GM12892 (cell line): ENCODE data around the gene PTX4.
"Not testable (repeated sequence)": the region's sequence is repeated elsewhere in the genome, so short reads cannot be mapped to it uniquely, and the experiment has no call there.

Source experiments
- DNase-seq: peaks from one replicate; pipeline ENCODE4 v3.0.0; 2011; ENCODE audit not compliant: insufficient read length
- FAIRE-seq: peaks from 2 replicates; lab custom pipeline; 2011; peaks lifted over from hg19 to GRCh38; lab: Jason Lieb, UNC
- POLR2A ChIP-seq: IDR thresholded peaks from 2 replicates; pipeline ENCODE4 v1.6.1; 2011; ENCODE audit warnings: low read depth, low read length, control low read depth
- POLR2AphosphoS5 ChIP-seq: IDR thresholded peaks from 2 replicates; pipeline ENCODE4 v1.6.1; 2011; ENCODE audit warnings: low read depth, low read length, control low read depth
- TAF1 ChIP-seq: IDR thresholded peaks from 2 replicates; pipeline ENCODE4 v1.6.1; 2011; ENCODE audit warnings: low read depth, mild to moderate bottlenecking, control low read depth, low read length, borderline replicate concordance

PTX4 gene

DNA sequence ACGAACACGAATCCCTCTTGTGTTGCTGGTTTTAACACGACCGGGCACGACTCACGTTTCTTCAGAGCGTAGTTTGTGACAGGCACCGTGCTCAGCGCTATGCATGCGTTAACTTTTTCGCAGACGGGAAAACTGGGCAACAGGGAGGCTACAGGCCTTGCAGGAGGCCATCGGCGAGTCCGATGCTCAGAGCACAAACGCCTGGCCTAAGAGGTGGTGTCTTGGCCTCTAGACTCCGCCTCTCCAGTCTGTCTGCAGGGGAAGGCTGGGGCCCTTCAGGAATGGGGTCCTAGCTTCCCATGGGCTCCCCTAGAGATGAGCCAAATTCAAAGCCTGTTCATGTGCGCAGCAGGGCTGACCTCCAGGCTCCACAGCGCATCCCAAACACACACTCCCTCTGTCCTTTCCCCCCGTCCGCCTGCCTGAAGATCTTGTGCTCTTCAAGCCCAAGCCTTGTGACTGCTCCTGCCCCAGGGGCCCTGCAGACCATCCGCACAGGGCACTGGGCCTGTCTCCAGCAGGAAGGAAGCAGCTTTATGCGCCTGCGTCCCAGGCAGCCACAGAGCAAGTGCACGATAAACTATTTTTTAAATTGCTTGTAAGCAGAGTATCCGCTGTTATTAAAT is 17.1 kb downstream of the PTX4 start:
- TF ChIP-seq POLR2A (no peak), TAF1 (no peak)
- FAIRE-seq (no peak), DNase-seq (no peak)

- FAIRE-seq (no peak), DNase-seq (no peak)
- no peak for TF ChIP-seq POLR2AphosphoS5
- TF ChIP-seq TAF1, result no peak
- TF ChIP-seq POLR2A, result no peak
Measured at GRCh38 chr16:1470481-1471251, 18.1 kb downstream of the PTX4 start.

GRCh38 chr16:1469693-1470201 is 19.0 kb downstream of the PTX4 start:
- DNase-seq (no peak), FAIRE-seq (no peak)
- TF ChIP-seq TAF1 (no peak), POLR2A (no peak), POLR2AphosphoS5 (no peak)

DNA sequence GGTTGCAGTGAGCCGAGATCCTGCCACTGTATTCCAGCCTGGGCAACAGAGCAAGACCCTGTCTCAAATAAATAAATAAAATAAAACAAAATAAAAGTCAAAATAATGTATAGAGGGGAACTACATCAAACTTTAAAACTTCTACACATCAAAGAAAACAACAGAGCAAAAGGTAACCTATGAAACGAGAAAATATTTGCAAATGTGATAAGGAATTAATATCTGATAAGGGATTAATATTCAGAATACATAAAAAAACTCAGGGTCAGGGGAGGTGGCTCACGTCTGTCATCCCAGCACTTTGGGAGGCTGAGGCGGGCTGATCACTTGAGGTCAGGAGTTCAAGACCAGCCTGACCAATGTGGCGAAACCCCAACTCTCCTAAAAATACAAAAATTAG is 19.6 kb downstream of the PTX4 start:
- not testable (repeated sequence) for FAIRE-seq, DNase-seq

- TF ChIP-seq TAF1 (no peak), POLR2A (no peak), POLR2AphosphoS5 (no peak)
- DNase-seq (no peak), FAIRE-seq (no peak)
Measured at GRCh38 chr16:1468426-1468810, 20.3 kb downstream of the PTX4 start.

GRCh38 chr16:1466968-1467521 is 21.7 kb downstream of the PTX4 start:
- no peak for FAIRE-seq
- DNase-seq, result no peak
- no peak for TF ChIP-seq TAF1
- TF ChIP-seq POLR2AphosphoS5, result no peak
- TF ChIP-seq POLR2A, result no peak

GRCh38 chr16:1466054-1466453 is 22.7 kb downstream of the PTX4 start:
- DNase-seq (no peak), FAIRE-seq (no peak)
- no peak for TF ChIP-seq POLR2A
- no peak for TF ChIP-seq POLR2AphosphoS5
- TF ChIP-seq TAF1, result no peak

DNA sequence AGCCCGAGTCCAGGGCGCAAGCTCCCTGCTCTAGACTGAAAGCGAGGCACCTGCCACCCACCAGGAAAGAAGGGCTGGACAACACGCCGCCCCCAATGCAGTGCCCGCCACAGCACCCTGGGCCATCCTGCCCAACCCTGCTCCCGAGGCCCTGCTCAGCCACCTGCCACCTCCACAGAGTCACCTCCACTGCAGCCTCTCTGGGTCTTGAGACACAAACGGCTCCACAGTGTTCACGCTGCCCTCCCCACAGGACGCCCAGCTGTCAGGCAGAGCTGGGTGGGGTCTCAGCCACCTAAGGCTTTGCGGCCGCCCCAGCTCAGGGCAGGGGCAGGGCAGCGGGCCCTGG is 23.2 kb downstream of the PTX4 start:
- FAIRE-seq, result no peak
- TF ChIP-seq TAF1 (no peak), POLR2A (no peak), POLR2AphosphoS5 (no peak)
- DNase-seq, result no peak

DNA sequence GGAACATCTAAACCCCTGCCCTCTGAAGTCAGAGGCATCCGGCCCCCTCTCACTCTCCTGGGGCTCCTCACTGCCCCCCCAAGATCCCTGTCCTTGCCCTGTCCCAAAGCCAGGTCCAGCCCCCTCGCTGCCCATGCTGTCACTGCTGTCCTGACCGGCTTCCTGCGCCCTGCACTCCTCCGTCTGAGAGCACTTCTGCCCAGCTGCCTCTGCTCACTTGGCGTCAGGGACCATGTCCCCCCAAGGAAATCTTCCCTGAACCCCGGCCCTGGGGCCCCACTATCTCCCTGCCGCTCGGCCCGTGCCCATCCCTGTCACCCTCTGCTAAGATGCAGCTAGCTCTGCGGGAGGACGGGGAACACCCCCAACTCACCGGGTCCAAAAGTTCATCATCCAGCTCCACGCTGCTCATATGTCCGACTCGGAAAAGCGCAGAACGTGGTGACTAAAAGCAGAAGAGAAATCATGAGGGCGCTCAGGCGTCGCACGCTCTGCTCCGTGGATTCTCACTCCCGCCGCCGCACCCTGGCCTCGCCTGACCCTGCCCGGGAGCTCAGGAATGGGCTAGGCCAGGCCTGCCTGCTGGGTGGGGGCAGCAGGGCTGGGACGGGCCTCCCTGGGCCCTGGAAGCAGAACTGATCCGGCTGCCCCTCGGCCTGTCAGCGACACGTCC is 23.7 kb downstream of the PTX4 start:
- FAIRE-seq (no peak), DNase-seq (no peak)
- TF ChIP-seq TAF1 (no peak), POLR2AphosphoS5 (no peak), POLR2A (no peak)

- TF ChIP-seq POLR2AphosphoS5 (no peak), POLR2A (no peak), TAF1 (no peak)
- DNase-seq (no peak), FAIRE-seq (no peak)
Measured at GRCh38 chr16:1464196-1464893, 24.4 kb downstream of the PTX4 start.

DNA sequence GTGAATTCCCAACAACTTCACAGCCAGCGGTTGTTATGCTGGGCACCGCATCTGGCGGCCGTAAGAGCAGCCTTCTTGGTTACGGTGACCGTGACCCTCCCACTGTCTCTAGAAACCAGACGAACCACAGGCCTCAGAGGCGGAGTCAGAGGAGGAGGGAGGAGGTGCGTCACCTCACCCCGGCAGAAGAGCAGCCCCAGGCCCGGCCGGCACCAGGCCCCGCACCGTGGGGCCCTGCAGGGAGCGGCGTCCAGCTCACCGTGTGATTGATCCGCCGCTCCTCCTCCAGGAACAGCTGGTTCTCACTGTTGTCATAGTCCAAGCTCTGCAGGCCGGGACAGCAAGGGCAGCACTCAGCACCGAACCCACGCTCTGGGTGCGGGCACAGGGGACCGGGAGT is 27.6 kb downstream of the PTX4 start:
- FAIRE-seq (no peak), DNase-seq (no peak)
- no peak for TF ChIP-seq TAF1
- no peak for TF ChIP-seq POLR2AphosphoS5
- no peak for TF ChIP-seq POLR2A

DNA sequence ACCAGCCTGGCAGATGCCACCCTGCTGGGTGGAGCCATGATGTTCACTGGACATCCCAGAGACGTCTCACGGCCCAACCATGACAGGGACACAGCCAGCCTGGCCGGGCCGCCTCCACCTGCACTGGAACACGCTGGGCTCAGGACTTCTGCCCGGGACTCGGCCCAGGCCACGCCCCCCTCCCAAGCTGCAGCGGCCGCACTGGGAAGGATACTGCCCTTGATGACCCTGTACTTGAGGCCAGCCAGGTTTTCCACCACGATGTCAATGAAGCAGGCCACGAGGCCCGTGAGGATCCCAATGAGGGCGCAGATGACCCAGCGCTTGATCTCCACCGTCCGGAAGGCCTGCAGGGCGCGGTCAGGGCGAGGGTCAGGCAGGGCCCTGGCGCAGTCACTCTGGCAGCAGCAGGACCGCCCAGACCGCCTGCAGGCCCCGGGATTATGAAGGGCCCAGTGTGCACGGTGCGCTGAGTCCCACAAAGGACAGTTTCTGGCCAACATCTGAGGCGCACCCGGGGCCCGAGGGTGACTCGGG is 28.1 kb downstream of the PTX4 start:
- DNase-seq, result no peak
- FAIRE-seq, result no peak
- TF ChIP-seq POLR2AphosphoS5, result no peak
- no peak for TF ChIP-seq TAF1
- no peak for TF ChIP-seq POLR2A
